Measurements from ENCODE around the gene GRIK1.

The GRIK1 gene

GRCh38 chr21:29534448-29534847 lies 405.3 kb downstream of the GRIK1 start:
- DNase-seq (ENCODE audit: low read depth in 3 of 3): no peak

- DNase-seq (ENCODE audit: low read depth in 3 of 3): no peak
Measured at GRCh38 chr21:29529139-29529538, 410.7 kb downstream of the GRIK1 start.

DNA sequence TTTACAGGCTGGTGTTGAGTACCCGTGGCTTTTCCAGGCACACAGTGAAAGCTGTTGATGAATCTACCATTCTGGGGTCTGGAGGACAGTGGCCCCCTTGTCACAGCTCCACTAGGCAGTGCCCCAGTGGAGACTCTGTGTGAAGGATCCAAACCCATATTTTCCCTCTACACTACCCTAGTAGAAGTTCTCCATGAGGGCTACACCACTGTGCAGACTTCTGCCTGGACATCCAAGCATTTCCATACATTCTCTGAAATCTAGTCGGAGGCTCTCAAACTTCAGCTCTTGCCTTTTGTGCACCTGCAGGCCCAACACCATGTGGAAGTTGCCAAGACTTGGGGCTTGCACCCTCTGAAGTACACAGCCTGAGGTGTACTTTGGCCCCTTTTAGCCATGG lies 413.3 kb downstream of the GRIK1 start:
- DNase-seq (ENCODE audit: low read depth in 3 of 3): no peak

DNA sequence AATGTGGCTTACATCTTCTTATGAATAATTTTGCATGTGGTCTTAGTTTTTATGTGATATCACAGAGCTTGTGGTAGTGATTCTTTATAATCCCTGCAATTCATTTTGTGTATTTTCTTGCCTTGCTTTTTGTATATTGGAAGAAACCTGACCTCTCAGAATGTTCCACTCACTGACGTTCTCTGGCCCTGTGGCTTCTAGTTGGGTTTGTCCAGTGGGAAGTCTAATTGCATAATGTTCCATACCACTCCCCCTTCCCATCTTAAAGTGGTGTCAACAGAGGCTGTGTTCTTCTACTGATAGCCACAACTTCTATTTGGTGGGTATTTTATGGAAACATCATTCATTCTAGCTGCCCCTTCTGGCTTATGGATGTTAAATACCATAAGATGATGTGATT lies 415.7 kb downstream of the GRIK1 start:
- DNase-seq (ENCODE audit: low read depth in 3 of 3): no peak

DNA sequence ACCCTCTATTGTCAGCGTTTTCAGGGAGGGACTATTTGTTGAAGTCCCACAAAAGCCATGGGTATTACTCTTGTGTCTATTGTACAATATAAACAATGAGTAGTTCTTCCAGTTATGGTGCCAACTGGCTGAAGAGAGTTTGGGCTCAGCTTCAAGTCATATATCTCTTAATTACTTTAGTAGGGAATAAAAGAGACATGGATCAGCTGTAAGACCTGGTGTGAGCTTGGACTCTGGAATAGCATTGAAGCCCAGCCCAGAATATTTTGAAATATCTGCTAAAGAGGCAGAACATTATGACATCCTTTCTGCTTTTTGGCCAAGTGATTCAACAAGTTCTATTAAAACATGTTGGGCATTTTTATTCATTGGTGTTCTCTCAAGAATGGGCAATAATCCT lies 416.1 kb downstream of the GRIK1 start:
- DNase-seq (ENCODE audit: low read depth in 3 of 3): no peak

DNA sequence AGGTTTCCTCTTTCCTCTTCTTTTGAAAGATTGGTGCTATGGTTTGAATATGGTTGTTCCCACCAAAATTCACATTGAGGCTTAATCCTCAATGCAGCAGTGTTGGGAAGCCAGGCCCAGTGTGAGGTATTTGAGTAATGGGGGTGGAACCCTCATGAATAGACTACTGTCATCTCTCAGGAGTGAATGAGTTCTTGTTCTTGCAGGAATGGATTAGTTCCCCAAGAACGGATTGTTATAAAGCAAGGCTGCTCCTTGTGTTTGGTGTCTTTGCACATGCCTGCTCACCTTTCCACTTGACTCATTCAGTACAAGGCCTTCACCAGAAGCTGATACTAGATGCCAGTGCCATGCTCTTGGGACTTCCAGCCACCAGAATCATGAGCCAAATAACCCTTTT lies 417.9 kb downstream of the GRIK1 start:
- no peak for DNase-seq (ENCODE audit: low read depth in 3 of 3)

DNA sequence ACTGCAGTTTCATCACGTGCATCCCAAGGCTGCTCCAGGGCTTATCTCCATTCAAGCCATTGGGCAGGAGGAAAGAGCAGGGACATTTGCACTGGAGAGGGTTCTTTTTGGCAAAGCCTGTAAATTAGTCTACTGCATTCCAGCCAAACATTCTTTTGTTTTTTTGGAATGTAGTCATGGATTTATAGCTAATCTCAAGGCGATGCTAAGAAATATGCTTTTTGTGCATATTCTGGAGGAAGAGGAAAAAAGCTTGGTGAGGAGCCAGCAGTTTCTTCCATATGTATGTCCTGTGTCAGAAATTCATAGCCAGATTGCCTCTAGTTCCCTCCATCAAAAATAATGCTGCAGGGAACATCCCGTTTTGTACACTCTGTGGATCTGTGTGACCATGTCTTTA lies 419.6 kb downstream of the GRIK1 start:
- no peak for DNase-seq (ENCODE audit: low read depth in 3 of 3)

GRCh38 chr21:29514652-29515247 lies 425.0 kb downstream of the GRIK1 start:
- no peak for DNase-seq (ENCODE audit: low read depth in 3 of 3)

DNA sequence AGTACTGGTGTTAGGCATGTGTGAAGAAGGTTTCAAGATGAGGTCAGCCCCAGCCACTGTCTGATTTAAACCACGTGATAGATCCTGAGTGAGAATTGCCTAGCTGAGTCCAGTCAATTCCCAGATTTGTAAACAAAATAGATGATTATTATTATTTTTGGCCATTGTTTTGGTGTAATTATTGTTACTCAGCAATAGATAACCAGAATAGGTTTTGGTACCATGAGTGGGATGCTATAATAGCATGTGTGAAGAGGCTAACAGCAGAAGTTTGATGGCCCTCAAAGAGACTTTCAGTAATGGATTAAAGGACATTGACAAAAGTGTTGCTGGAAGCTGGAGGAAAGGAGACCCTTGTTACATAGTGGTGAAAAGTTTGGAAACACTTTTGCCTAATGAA lies 426.3 kb downstream of the GRIK1 start:
- no peak for DNase-seq (ENCODE audit: low read depth in 3 of 3)

GRCh38 chr21:29511096-29511495 lies 428.7 kb downstream of the GRIK1 start:
- DNase-seq (ENCODE audit: low read depth in 3 of 3): no peak

GRCh38 chr21:29509121-29509520 lies 430.7 kb downstream of the GRIK1 start:
- DNase-seq (ENCODE audit: low read depth in 3 of 3): no peak

DNA sequence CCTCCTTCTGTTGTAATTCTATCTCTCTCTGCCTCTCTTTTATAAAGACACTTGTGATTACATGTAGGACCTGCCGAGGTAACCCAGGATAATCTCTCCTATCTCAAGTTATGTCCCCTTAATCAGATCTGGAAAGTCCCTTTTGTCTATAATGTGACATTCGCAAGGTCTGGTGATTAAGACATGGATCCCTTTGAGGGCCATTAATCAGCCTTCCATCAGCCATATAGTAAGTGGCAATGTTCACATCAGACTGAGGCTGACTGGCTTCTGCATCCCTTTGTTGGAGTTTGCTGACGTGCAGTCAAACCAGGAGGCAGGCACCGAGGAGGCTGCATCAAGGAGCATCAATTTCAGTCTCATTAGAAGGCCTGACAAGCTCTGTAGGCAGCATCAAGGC lies 431.5 kb downstream of the GRIK1 start:
- no peak for DNase-seq (ENCODE audit: low read depth in 3 of 3)

DNA sequence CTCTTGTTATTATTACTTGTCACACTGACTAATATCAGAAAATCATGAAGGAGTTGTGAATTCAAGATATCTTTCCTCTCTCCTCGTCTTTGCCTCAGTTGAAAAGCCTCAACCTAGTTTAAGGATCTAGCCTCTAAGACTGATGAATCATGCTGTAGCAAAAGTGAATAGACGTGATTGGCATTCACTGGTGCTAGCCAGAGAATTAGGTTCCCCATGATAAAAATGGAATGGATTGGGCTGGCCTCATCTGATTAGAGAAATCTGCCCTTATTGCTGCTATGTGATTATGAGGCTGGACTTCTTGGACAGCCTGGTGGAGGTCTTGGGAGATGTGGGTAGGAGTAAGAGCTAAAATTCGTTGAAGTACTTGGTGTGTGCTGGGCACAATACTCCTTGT lies 432.8 kb downstream of the GRIK1 start:
- DNase-seq (ENCODE audit: low read depth in 3 of 3): no peak

GRCh38 chr21:29506214-29506613 lies 433.6 kb downstream of the GRIK1 start:
- no peak for DNase-seq (ENCODE audit: low read depth in 3 of 3)

- DNase-seq (ENCODE audit: low read depth in 3 of 3): no peak
Measured at GRCh38 chr21:29504751-29505321, 435.0 kb downstream of the GRIK1 start.

GRCh38 chr21:29501451-29501850 lies 438.3 kb downstream of the GRIK1 start:
- DNase-seq (ENCODE audit: low read depth in 3 of 3): no peak

DNA sequence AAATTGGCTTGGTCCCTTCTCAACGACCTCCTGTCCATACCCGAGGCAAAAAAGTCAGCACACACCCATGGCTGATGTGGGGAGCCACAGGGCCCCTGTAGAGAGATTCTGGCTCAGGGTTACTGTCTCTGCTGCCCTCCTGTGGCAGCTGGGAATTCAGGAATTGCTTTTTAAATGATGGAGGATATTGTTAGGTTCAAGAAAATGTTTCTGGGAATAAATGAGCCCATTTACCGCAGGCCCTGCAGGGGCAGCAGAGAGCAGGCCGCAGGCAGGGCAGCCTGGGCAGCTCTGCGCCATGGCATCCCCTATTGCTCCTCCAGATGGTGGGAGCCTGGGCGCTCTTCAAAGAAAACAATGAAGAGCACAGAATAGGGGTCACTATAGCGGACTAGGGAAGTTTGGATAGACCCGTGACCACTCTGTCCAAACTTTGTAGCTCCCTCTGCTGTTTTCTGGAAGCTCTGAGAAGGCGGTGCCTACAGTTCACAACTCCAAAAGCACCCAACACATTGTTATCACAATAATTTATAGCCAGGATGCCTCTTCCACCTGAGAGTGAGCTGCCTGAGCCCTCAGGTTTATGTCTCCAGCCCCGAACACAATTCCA lies 440.0 kb downstream of the GRIK1 start:
- no peak for DNase-seq (ENCODE audit: low read depth in 3 of 3)

- DNase-seq (ENCODE audit: low read depth in 3 of 3): no peak
Measured at GRCh38 chr21:29499229-29499628, 440.6 kb downstream of the GRIK1 start.

DNA sequence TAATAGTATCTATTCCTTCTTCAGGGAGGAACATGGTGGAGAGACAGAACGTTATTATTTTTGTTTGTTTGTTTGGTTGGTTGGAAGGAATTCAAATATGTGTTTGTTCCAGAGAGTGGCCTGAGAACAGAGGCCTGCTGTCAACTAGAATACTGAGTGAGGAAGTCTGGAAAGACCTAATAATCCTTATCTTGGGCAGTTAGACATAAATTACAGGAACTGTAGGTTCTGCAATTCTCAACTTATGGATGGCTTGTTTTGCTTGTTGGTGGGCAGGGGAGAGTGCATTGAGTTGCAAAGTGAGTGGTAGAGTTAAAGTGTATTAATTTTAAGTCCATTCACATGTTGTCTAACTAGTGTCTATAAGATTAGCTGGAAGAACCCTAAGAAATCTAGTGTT lies 443.5 kb downstream of the GRIK1 start:
- no peak for DNase-seq (ENCODE audit: low read depth in 3 of 3)

DNA sequence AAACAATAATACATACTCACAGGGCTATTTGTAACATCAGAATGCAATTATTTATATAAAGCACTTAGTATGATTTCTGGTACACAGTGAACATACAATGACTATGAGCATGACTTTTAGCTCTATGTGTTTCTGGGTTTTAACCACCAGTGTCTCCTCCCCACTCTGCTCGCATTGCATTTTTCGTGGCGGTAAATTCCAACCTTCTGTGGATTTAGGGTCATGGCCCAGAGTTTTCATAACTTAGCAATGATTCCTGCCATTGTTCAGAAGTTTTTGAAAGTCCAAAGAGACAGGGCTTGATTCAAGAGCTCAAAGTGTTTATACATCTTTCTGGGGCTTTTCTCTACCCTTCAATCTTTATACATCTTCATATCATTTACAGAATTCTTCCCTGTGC lies 449.8 kb downstream of the GRIK1 start:
- DNase-seq (ENCODE audit: low read depth in 3 of 3): no peak

DNA sequence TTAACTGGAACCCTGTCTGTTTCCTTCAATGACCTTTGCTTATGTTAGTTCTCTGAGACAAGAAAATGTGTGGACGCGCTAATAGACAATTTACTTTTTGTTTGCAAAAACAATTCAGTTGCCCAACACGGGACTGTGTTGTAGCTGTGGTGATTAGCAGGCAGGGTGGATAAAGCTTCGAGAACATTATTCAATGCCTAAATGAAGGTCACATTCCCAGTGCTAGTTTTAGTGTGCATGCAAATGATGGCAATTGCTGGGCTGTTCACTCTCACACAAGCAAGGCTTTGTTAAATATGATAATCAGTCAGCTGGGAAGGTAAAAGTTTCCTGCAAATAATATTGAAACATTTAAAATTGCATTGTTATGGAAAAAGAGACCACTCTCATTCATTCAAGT lies 452.6 kb downstream of the GRIK1 start:
- DNase-seq (ENCODE audit: low read depth in 3 of 3): no peak

Data from stimulated activated CD4-positive, alpha-beta T cell treated with anti-CD3 and anti-CD28 coated beads, TNF-alpha, amount 100 ng/mL, for 24 hours (primary cell).